Measurements from ENCODE around the gene SNRNP25. TPM values are rescaled to one million over a fixed set of nuclear protein-coding genes. Genes with fewer than 3 reads are reported as not detected.

Gene SNRNP25
- total and polyA plus RNA-seq, 2 donors (not counting 3 experiments of a cell fraction or from before 2014, with no cell fraction given): 41.8 to 49.6 TPM

DNA sequence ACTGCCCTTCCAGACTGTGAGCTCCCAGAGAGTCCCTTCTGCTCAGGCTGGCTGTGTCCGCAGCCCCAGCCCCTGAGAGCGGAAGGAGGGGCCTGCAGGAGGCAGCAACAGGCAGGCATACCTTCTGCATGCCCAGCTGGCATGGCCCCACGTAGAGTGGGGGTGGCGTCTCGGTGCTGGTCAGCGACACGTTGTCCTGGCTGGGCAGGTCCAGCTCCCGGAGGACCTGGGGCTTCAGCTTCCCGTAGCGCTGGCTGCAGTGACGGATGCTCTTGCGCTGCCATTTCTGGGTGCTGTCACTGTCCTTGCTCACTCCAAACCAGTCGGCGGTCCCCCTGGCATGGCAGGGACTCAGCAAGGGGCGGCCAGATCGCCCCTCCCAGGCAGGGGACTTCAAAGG, 9.8 kb downstream of the SNRNP25 start:
- Histone ChIP-seq H4K20me1 (replicated peaks; ENCODE audit: control insufficient read depth, extremely low read depth, insufficient read depth, low read length) (no peaks in the 10 kb centered on the region), H3K79me2 (ENCODE audit: control insufficient read depth, insufficient read depth, low read length) (peaks cover 7% of the 10 kb centered on the region), H3K9me3 (replicated peaks; ENCODE audit: control insufficient read depth, insufficient read depth, low read length) (no peaks in the 10 kb centered on the region), H3K36me3 (ENCODE audit: control insufficient read depth in 2 of 2, extremely low read depth in 1 of 2, insufficient read depth in 2 of 2, low read length in 2 of 2) (peaks cover 0 to 57% of the 10 kb centered on the region in 2 experiments), H3K4me3 (replicated peaks in 1 of 3; ENCODE audit: insufficient read depth in 1 of 3, low read depth in 1 of 3, low read length in 3 of 3) (no peak overlapping the region), H3K27me3 (ENCODE audit: control insufficient read depth in 2 of 2, insufficient read depth in 2 of 2, low read length in 2 of 2) (no peaks in the 10 kb centered on the region), H3K9ac (replicated peaks; ENCODE audit: extremely low read depth, insufficient read depth, low read length) (no peak overlapping the region), H3K27ac (ENCODE audit: insufficient read depth, low read depth, low read length) (no peak overlapping the region), H3K4me2 (ENCODE audit: insufficient read depth, low read length) (no peak overlapping the region), H3K4me1 (ENCODE audit: control insufficient read depth, extremely low read depth, insufficient read depth, low read length) (no peaks in the 10 kb centered on the region), H3K9me1 (replicated peaks; ENCODE audit: control insufficient read depth, extremely low read depth, insufficient read depth, low read length) (no peaks in the 10 kb centered on the region), H2AFZ (ENCODE audit: low read depth, low read length) (no peak overlapping the region)
- ChIA-PET CTCF (interaction anchor here (1.3 to 18.5 kb wide), 4 partner anchors 10 to 299 kb away, joined by 5 to 790 read pairs (median 9); partner anchors contain the start of genes POLR3K and SNRNP25), POLR2A (no interaction called here)
- no TSS peak for BruUV-seq (replicated peaks)
- intact Hi-C loops (cut with micrococcal nuclease): no loop called here
- dilution Hi-C loops (cut with MboI; ENCODE audit: extremely low pct_ligation_motif_present, low sequenced_read_pairs): no loop called here
- TF ChIP-seq, protein P1, sequence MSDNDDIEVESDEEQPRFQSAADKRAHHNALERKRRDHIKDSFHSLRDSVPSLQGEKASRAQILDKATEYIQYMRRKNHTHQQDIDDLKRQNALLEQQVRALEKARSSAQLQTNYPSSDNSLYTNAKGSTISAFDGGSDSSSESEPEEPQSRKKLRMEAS (IDR thresholded peaks at IDR 0.05; ENCODE audit: insufficient read depth, insufficient read length): no peak
- TF ChIP-seq GATA2 (IDR thresholded peaks at IDR 0.05; ENCODE audit: insufficient read depth, insufficient read length, low read depth, low read length) (no peak), POLR2AphosphoS5 (IDR thresholded peaks at IDR 0.05; ENCODE audit: insufficient read depth, low read depth, low read length) (no peak)
- DNase-seq (ENCODE audit: low read depth, low spot score) (no peak), FAIRE-seq (no peak)

DNA sequence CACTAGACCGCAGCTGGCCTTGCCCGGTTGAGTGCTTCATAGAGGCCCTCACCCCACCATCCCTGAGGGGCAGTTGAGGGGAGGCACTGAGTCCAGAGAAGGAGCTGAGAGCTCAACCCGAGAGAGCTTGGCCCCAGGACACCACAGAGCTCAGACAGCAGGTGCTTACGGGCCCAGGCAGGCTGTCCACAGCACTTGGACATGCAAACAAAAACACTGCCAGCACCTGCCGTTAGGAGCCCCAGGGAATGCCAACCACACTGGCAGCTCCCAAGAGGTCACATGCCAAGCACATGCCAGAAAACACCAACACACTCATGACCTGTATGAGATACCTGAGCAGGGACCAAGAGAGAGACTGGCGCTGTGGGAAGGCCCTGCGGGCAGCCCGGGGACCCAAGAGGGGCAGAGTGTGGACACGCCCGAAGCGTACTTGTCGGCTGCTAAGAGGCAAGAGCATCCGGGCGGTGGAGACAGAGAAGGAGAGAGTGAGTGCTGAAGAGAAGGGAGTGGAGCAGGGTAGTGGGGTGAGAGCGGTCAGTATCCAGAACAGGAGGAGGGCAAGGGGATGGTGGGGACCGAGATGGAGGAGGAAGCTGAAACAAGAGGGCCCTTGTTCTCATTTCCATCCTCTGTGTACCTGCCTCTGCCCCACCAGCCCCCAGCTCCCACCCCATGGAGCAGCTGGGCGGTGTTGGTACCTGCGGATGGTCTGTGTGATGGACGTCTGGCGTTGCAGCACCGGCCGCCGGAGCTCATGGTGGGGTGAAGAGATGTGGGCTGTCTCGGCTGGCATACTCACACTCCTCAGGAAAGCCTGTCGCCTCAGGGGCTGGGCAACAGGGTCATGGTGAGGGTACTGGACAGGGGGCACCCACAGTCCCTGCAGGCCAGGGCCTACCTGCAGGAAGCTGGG, 10.6 kb downstream of the SNRNP25 start:
- no peak overlapping the region for H3K4me2 ChIP-seq (ENCODE audit: insufficient read depth, low read length)
- no peaks in the 10 kb centered on the region for H3K9me1 ChIP-seq (replicated peaks; ENCODE audit: control insufficient read depth, extremely low read depth, insufficient read depth, low read length)
- H3K9ac ChIP-seq (replicated peaks; ENCODE audit: extremely low read depth, insufficient read depth, low read length): no peak overlapping the region
- ChIA-PET POLR2A (no interaction called here), CTCF (interaction anchor here (1.3 to 18.5 kb wide), 6 partner anchors 11 to 43 kb away, joined by 5 to 790 read pairs (median 38); partner anchors contain the start of genes MPG, POLR3K and SNRNP25)
- intact Hi-C loops (cut with micrococcal nuclease) (no loop called here), dilution Hi-C loops (cut with MboI; ENCODE audit: extremely low pct_ligation_motif_present, low sequenced_read_pairs) (no loop called here)
- peaks cover 0 to 49% of the 10 kb centered on the region in 2 experiments for H3K36me3 ChIP-seq (ENCODE audit: control insufficient read depth in 2 of 2, extremely low read depth in 1 of 2, insufficient read depth in 2 of 2, low read length in 2 of 2)
- no peaks in the 10 kb centered on the region for H3K9me3 ChIP-seq (replicated peaks; ENCODE audit: control insufficient read depth, insufficient read depth, low read length)
- BruUV-seq (replicated peaks): no TSS peak
- no peak for DNase-seq (ENCODE audit: low read depth, low spot score)
- H3K79me2 ChIP-seq (ENCODE audit: control insufficient read depth, insufficient read depth, low read length): peaks cover 15% of the 10 kb centered on the region
- no peaks in the 10 kb centered on the region for H3K4me1 ChIP-seq (ENCODE audit: control insufficient read depth, extremely low read depth, insufficient read depth, low read length)
- no peak for FAIRE-seq
- H2AFZ ChIP-seq (ENCODE audit: low read depth, low read length): no peak overlapping the region
- TF ChIP-seq, protein P1 (IDR thresholded peaks at IDR 0.05; ENCODE audit: insufficient read depth, insufficient read length): no peak
- TF ChIP-seq GATA2 (IDR thresholded peaks at IDR 0.05; ENCODE audit: insufficient read depth, insufficient read length, low read depth, low read length) (no peak), JUN (IDR thresholded peaks at IDR 0.05; ENCODE audit: borderline replicate concordance, insufficient read depth, insufficient read length, low read depth) (no peak), POLR2AphosphoS5 (IDR thresholded peaks at IDR 0.05; ENCODE audit: insufficient read depth, low read depth, low read length) (no peak), MYC (IDR thresholded peaks at IDR 0.05; ENCODE audit: low read depth, low read length) (no peak), EZH2 (IDR thresholded peaks at IDR 0.05; ENCODE audit: borderline replicate concordance, low read depth, low read length, severe bottlenecking) (no peak), POLR2A (IDR thresholded peaks at IDR 0.05; ENCODE audit: low read depth, low read length) (no peak), FOS (IDR thresholded peaks at IDR 0.05; ENCODE audit: borderline replicate concordance, insufficient read depth, low read length) (no peak)
- TF ChIP-seq, protein P2, sequence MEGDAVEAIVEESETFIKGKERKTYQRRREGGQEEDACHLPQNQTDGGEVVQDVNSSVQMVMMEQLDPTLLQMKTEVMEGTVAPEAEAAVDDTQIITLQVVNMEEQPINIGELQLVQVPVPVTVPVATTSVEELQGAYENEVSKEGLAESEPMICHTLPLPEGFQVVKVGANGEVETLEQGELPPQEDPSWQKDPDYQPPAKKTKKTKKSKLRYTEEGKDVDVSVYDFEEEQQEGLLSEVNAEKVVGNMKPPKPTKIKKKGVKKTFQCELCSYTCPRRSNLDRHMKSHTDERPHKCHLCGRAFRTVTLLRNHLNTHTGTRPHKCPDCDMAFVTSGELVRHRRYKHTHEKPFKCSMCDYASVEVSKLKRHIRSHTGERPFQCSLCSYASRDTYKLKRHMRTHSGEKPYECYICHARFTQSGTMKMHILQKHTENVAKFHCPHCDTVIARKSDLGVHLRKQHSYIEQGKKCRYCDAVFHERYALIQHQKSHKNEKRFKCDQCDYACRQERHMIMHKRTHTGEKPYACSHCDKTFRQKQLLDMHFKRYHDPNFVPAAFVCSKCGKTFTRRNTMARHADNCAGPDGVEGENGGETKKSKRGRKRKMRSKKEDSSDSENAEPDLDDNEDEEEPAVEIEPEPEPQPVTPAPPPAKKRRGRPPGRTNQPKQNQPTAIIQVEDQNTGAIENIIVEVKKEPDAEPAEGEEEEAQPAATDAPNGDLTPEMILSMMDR (IDR thresholded peaks at IDR 0.05; ENCODE audit: extremely low read depth in 1 of 2, insufficient read depth in 1 of 2, low read depth in 1 of 2, low read length in 2 of 2): no peak
- no peaks in the 10 kb centered on the region for H3K27me3 ChIP-seq (ENCODE audit: control insufficient read depth in 2 of 2, insufficient read depth in 2 of 2, low read length in 2 of 2)
- no peak overlapping the region for H3K4me3 ChIP-seq (replicated peaks in 1 of 3; ENCODE audit: insufficient read depth in 1 of 3, low read depth in 1 of 3, low read length in 3 of 3)
- H3K27ac ChIP-seq (ENCODE audit: insufficient read depth, low read depth, low read length): no peak overlapping the region
- H4K20me1 ChIP-seq (replicated peaks; ENCODE audit: control insufficient read depth, extremely low read depth, insufficient read depth, low read length): no peaks in the 10 kb centered on the region
